Testis (tissue), 2 donors: Measurements from ENCODE around the gene SLC34A3.

Source experiments
- CTCF ChIP-seq, 3 experiments: fragments of 450-650 bp in 2 of 3; fragments of 200-600 bp in 1 of 3; sonication (generic) in 1 of 3; IDR thresholded peaks; one replicate each; pipeline ENCODE4 v1.5.1; 2016 to 2019; ENCODE audit warnings: antibody characterized with exemption in 3 of 3, mild to moderate bottlenecking in 2 of 3, moderate library complexity in 1 of 3
- POLR2A ChIP-seq: fragments of 450-650 bp; IDR thresholded peaks from one replicate; pipeline ENCODE4 v1.6.1; 2017; ENCODE audit warnings: antibody characterized with exemption, mild to moderate bottlenecking, moderate library complexity

GRCh38 chr9:137263506-137263905 is 32.8 kb downstream of the SLC34A3 start:
- TF ChIP-seq CTCF (IDR thresholded peaks at IDR 0.05) (no peak), POLR2A (no peak)
